Vagina (tissue), 2 donors: ENCODE measurements around the gene GLMN. TPM values are rescaled to one million over a fixed set of nuclear protein-coding genes. Genes with fewer than 3 reads are reported as not detected.

ENCODE experiments used
- DNase-seq, 2 donors: peaks; one replicate each; pipeline ENCODE4 v3.0.0-alpha.2; 2017; ENCODE audit errors: extremely low spot score in 2 of 2
- H3K27ac ChIP-seq: fragments of 200-600 bp; sonication (generic); one replicate; pipeline ENCODE4 v1.5.1; 2019
- H3K27me3 ChIP-seq: fragments of 200-600 bp; sonication (generic); one replicate; pipeline ENCODE4 v1.5.1; 2019
- H3K36me3 ChIP-seq, 2 donors: fragments of 200-600 bp; sonication (generic); one replicate each; pipeline ENCODE4 v1.5.1; 2017 to 2019
- H3K4me1 ChIP-seq: fragments of 200-600 bp; sonication (generic); one replicate; pipeline ENCODE4 v1.5.1; 2019
- H3K4me3 ChIP-seq, 2 donors: fragments of 200-600 bp; sonication (generic); 1 replicate in 1 of 2; 2 replicates in 1 of 2; pipeline ENCODE4 v1.5.1; 2016 to 2019
- H3K9me3 ChIP-seq: fragments of 200-600 bp; sonication (generic); one replicate; pipeline ENCODE4 v1.5.1; 2019
- CTCF ChIP-seq, 3 experiments: fragments of 450-650 bp in 2 of 3; fragments of 200-600 bp in 1 of 3; sonication (generic) in 1 of 3; IDR thresholded peaks; one replicate each; pipeline ENCODE4 v1.5.1; 2017 to 2019; ENCODE audit warnings: antibody characterized with exemption in 3 of 3, mild to moderate bottlenecking in 2 of 3, moderate library complexity in 2 of 3
- POLR2A ChIP-seq, 2 donors: fragments of 450-650 bp; IDR thresholded peaks; one replicate each; pipeline ENCODE4 v1.6.1; 2017; ENCODE audit warnings: antibody characterized with exemption in 2 of 2, mild to moderate bottlenecking in 2 of 2, moderate library complexity in 2 of 2
- POLR2AphosphoS5 ChIP-seq, 2 donors: sonication (generic); formaldehyde crosslinking; IDR thresholded peaks; one replicate each; pipeline ENCODE4 v1.9.0; 2017; ENCODE audit warnings: antibody characterized with exemption in 2 of 2, mild to moderate bottlenecking in 2 of 2, low read depth in 1 of 2; ENCODE audit not compliant: insufficient read depth in 1 of 2
- intact Hi-C: fragments of 100-400 bp; cut with DNase I; formaldehyde crosslinking; loops from one replicate; pipeline ENCODE4 v1.15.1; 2023
- total RNA-seq: library from RNA; depleted of rRNA; stranded (reverse); fragments of >200 nt; gene quantifications from one replicate; pipeline ENCODE4 v1.2.3, GENCODE V29; 2016

The GLMN gene
- total RNA-seq, 1 donor from 2014 or later, result 9.3 TPM

- no peak for DNase-seq
- Histone ChIP-seq H3K36me3 (peaks cover 0 to 36% of the 10 kb centered on the region in 2 donors), H3K4me1 (no peaks in the 10 kb centered on the region), H3K27me3 (no peaks in the 10 kb centered on the region), H3K27ac (no peak overlapping the region), H3K9me3 (no peaks in the 10 kb centered on the region), H3K4me3 (no peak overlapping the region)
- intact Hi-C loops, result no loop called here
- TF ChIP-seq POLR2AphosphoS5 (IDR thresholded peaks at IDR 0.05; ENCODE audit: insufficient read depth in 1 of 2, low read depth in 1 of 2) (no peak), CTCF (IDR thresholded peaks at IDR 0.05) (no peak), POLR2A (IDR thresholded peaks at IDR 0.05) (no peak)
These were observed 26.0 kb upstream of the GLMN start for GRCh38 chr1:92324784-92325183.

GRCh38 chr1:92323473-92324453, 25.0 kb upstream of the GLMN start:
- H3K4me3 ChIP-seq, result no peak overlapping the region
- DNase-seq, result no peak
- no peaks in the 10 kb centered on the region for H3K27me3 ChIP-seq
- intact Hi-C loops, result no loop called here
- no peaks in the 10 kb centered on the region for H3K9me3 ChIP-seq
- no peak for TF ChIP-seq POLR2AphosphoS5 (IDR thresholded peaks at IDR 0.05; ENCODE audit: insufficient read depth in 1 of 2, low read depth in 1 of 2)
- TF ChIP-seq CTCF (IDR thresholded peaks at IDR 0.05), result no peak
- TF ChIP-seq POLR2A (IDR thresholded peaks at IDR 0.05), result no peak
- H3K4me1 ChIP-seq, result no peaks in the 10 kb centered on the region
- no peak overlapping the region for H3K27ac ChIP-seq
- peaks cover 0 to 31% of the 10 kb centered on the region in 2 donors for H3K36me3 ChIP-seq

GRCh38 chr1:92317836-92318493, 19.2 kb upstream of the GLMN start:
- DNase-seq, result no peak
- Histone ChIP-seq H3K9me3 (no peaks in the 10 kb centered on the region), H3K4me1 (no peaks in the 10 kb centered on the region), H3K36me3 (peaks cover 0 to 7% of the 10 kb centered on the region in 2 donors), H3K27me3 (no peaks in the 10 kb centered on the region), H3K27ac (no peak overlapping the region), H3K4me3 (no peak overlapping the region)
- TF ChIP-seq POLR2A (IDR thresholded peaks at IDR 0.05) (no peak), CTCF (IDR thresholded peaks at IDR 0.05) (no peak), POLR2AphosphoS5 (IDR thresholded peaks at IDR 0.05; ENCODE audit: insufficient read depth in 1 of 2, low read depth in 1 of 2) (no peak)
- intact Hi-C loops, result no loop called here

GRCh38 chr1:92315766-92316599, 17.2 kb upstream of the GLMN start:
- intact Hi-C loops, result no loop called here
- H3K27ac ChIP-seq, result no peak overlapping the region
- H3K9me3 ChIP-seq, result no peaks in the 10 kb centered on the region
- H3K36me3 ChIP-seq, result peaks cover 0 to 12% of the 10 kb centered on the region in 2 donors
- H3K4me1 ChIP-seq, result no peaks in the 10 kb centered on the region
- TF ChIP-seq POLR2AphosphoS5 (IDR thresholded peaks at IDR 0.05; ENCODE audit: insufficient read depth in 1 of 2, low read depth in 1 of 2) (no peak), POLR2A (IDR thresholded peaks at IDR 0.05) (no peak), CTCF (IDR thresholded peaks at IDR 0.05) (no peak)
- no peak overlapping the region for H3K4me3 ChIP-seq
- no peaks in the 10 kb centered on the region for H3K27me3 ChIP-seq
- no peak for DNase-seq
